KMS-11 (cell line): ENCODE data around the gene SCT.
A peak's percentile ranks its signal among the peaks of the same experiment; 100 is the strongest.

ENCODE experiments used
- H2AFZ ChIP-seq: fragments of 200-600 bp; sonication (generic); 2 replicates; pipeline ENCODE4 v1.6.1; 2016; ENCODE audit warnings: antibody characterized with exemption, mixed run types, low read depth
- H3K27ac ChIP-seq: fragments of 200-600 bp; sonication (generic); 2 replicates; pipeline ENCODE4 v1.6.1; 2016; ENCODE audit warnings: mild to moderate bottlenecking, mixed run types
- H3K27me3 ChIP-seq: fragments of 200-600 bp; sonication (generic); 2 replicates; pipeline ENCODE4 v1.6.1; 2017; ENCODE audit warnings: mild to moderate bottlenecking, low read depth, mixed run types, moderate library complexity; ENCODE audit not compliant: insufficient read depth
- H3K36me3 ChIP-seq: fragments of 200-600 bp; sonication (generic); 2 replicates; pipeline ENCODE4 v1.6.1; 2017; ENCODE audit warnings: mild to moderate bottlenecking, mixed run types; ENCODE audit not compliant: insufficient read depth
- H3K4me1 ChIP-seq: fragments of 200-600 bp; sonication (generic); 2 replicates; pipeline ENCODE4 v1.6.1; 2016; ENCODE audit warnings: mild to moderate bottlenecking, low read depth, mixed run types; ENCODE audit not compliant: poor library complexity, severe bottlenecking
- H3K4me2 ChIP-seq: fragments of 200-600 bp; sonication (generic); 2 replicates; pipeline ENCODE4 v1.7.0; 2016; ENCODE audit warnings: mild to moderate bottlenecking, mixed run types
- H3K4me3 ChIP-seq: fragments of 200-600 bp; sonication (generic); IDR thresholded peaks from 2 replicates; pipeline ENCODE4 v1.6.1; 2017; ENCODE audit warnings: low read depth, low read length, mixed read lengths; ENCODE audit not compliant: insufficient read depth
- H3K79me2 ChIP-seq: fragments of 200-600 bp; sonication (generic); 2 replicates; pipeline ENCODE4 v1.6.1; 2016; ENCODE audit warnings: low read depth, mixed run types; ENCODE audit not compliant: insufficient read depth
- H3K9ac ChIP-seq: fragments of 200-600 bp; sonication (generic); 2 replicates; pipeline ENCODE4 v1.6.1; 2016; ENCODE audit warnings: mild to moderate bottlenecking, mixed run types
- H4K20me1 ChIP-seq: fragments of 200-600 bp; sonication (generic); 2 replicates; pipeline ENCODE4 v1.6.1; 2016; ENCODE audit warnings: mild to moderate bottlenecking, mixed run types; ENCODE audit not compliant: insufficient read depth
- CTCF ChIP-seq: fragments of 200-600 bp; sonication (generic); conservative IDR thresholded peaks from 2 replicates; pipeline ENCODE4 v1.6.1; 2017; ENCODE audit warnings: low read depth, mild to moderate bottlenecking, antibody characterized with exemption, low read length, moderate library complexity, mixed read lengths

The SCT gene

GRCh38 chr11:630871-631270 lies 3.9 kb upstream of the SCT start:
- no peaks in the 10 kb centered on the region for H4K20me1 ChIP-seq
- peaks cover 38% of the 10 kb centered on the region for H3K4me1 ChIP-seq
- no peak overlapping the region for H3K4me2 ChIP-seq
- no peak overlapping the region; the same call in 1 of the 2 replicates for H3K27ac ChIP-seq
- H3K4me3 ChIP-seq, result no peak overlapping the region
- H2AFZ ChIP-seq, result no peak overlapping the region
- no peaks in the 10 kb centered on the region for H3K27me3 ChIP-seq
- no peak overlapping the region for H3K9ac ChIP-seq
- no peaks in the 10 kb centered on the region for H3K79me2 ChIP-seq
- no peak for TF ChIP-seq CTCF
- H3K36me3 ChIP-seq, result no peaks in the 10 kb centered on the region

GRCh38 chr11:629237-629583 lies 2.2 kb upstream of the SCT start:
- H3K27me3 ChIP-seq, result no peaks in the 10 kb centered on the region

GRCh38 chr11:628056-628455 lies 1.1 kb upstream of the SCT start:
- Histone ChIP-seq H3K9ac (peak overlapping the region; percentile 55), H3K27ac (peak overlapping the region; percentile 90), H3K36me3 (no peaks in the 10 kb centered on the region), H4K20me1 (no peaks in the 10 kb centered on the region), H3K4me2 (peak overlapping the region; percentile 97), H2AFZ (peak overlapping the region; percentile 6; the same call in 1 of the 2 replicates), H3K4me3 (no peak overlapping the region), H3K27me3 (no peaks in the 10 kb centered on the region), H3K79me2 (no peaks in the 10 kb centered on the region), H3K4me1 (peaks cover 38% of the 10 kb centered on the region)
- TF ChIP-seq CTCF, result no peak

More at GRCh38 chr11:629237-629583, 2.2 kb upstream of the SCT start:
- no peaks in the 10 kb centered on the region for H3K36me3 ChIP-seq
- no peak overlapping the region for H3K4me3 ChIP-seq
- H2AFZ ChIP-seq, result no peak overlapping the region
- no peak; the same call in 1 of the 2 replicates for TF ChIP-seq CTCF
- H3K27ac ChIP-seq, result peak overlapping the region; percentile 90
- H4K20me1 ChIP-seq, result no peaks in the 10 kb centered on the region
- peaks cover 38% of the 10 kb centered on the region for H3K4me1 ChIP-seq
- no peaks in the 10 kb centered on the region for H3K79me2 ChIP-seq
- peak overlapping the region; percentile 97 for H3K4me2 ChIP-seq
- peak overlapping the region; percentile 55; the same call in 1 of the 2 replicates for H3K9ac ChIP-seq

DNA sequence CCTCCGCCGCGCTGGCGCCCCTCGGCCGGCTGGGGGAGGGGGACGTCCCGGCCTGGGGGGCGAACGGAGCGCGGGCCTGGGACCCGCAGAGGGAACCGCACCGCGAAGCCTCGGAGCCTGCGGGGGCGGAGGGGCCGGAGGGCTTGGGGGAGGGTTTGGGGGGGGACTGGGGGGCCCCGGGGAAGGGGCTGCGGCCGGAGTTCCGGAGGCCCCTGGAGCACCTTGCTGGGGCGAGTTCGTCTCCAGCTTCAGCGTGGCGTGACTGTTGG lies 261 bp upstream of the SCT start:
- H4K20me1 ChIP-seq, result no peaks in the 10 kb centered on the region
- no peak overlapping the region for H3K4me3 ChIP-seq
- H3K79me2 ChIP-seq, result no peaks in the 10 kb centered on the region
- TF ChIP-seq CTCF, result no peak
- no peak overlapping the region for H3K9ac ChIP-seq
- no peaks in the 10 kb centered on the region for H3K27me3 ChIP-seq
- peaks cover 38% of the 10 kb centered on the region for H3K4me1 ChIP-seq
- H2AFZ ChIP-seq, result no peak overlapping the region
- H3K27ac ChIP-seq, result no peak overlapping the region
- no peaks in the 10 kb centered on the region for H3K36me3 ChIP-seq
- no peak overlapping the region for H3K4me2 ChIP-seq
